HUES64 (cell line): ENCODE measurements around the gene RSBN1L.

ENCODE experiments used
- H3K27ac ChIP-seq: 2 replicates; pipeline ENCODE4 v1.7.0; 2013; ENCODE audit warnings: low read depth, low read length, inconsistent platforms
- H3K27me3 ChIP-seq: 2 replicates; pipeline ENCODE4 v1.6.1; 2013; ENCODE audit warnings: mild to moderate bottlenecking, low read length; ENCODE audit not compliant: insufficient read depth
- H3K36me3 ChIP-seq: 2 replicates; pipeline ENCODE4 v1.6.1; 2013; ENCODE audit warnings: mild to moderate bottlenecking, low read length; ENCODE audit not compliant: insufficient read depth
- H3K4me1 ChIP-seq: 2 replicates; pipeline ENCODE4 v1.6.1; 2013; ENCODE audit warnings: mild to moderate bottlenecking, low read length, moderate library complexity; ENCODE audit not compliant: insufficient read depth
- H3K4me3 ChIP-seq: 2 replicates; pipeline ENCODE4 v1.5.1; 2013; ENCODE audit warnings: mild to moderate bottlenecking, low read length, moderate library complexity
- H3K9ac ChIP-seq: 2 replicates; pipeline ENCODE4 v1.6.1; 2013; ENCODE audit warnings: mild to moderate bottlenecking, low read depth, low read length
- H3K9me3 ChIP-seq: 2 replicates; pipeline ENCODE4 v1.6.1; 2013; ENCODE audit warnings: low read depth, low read length; ENCODE audit not compliant: insufficient read depth
- WGBS: fragments of 150-250, 120-280 bp; methylation state at CpG from one replicate; pipeline ENCODE4 v1.1.7; 2013; ENCODE audit warnings: missing lambda C conversion rate; 5-methylcytosine and 5-hydroxymethylcytosine counted together

RSBN1L gene

DNA sequence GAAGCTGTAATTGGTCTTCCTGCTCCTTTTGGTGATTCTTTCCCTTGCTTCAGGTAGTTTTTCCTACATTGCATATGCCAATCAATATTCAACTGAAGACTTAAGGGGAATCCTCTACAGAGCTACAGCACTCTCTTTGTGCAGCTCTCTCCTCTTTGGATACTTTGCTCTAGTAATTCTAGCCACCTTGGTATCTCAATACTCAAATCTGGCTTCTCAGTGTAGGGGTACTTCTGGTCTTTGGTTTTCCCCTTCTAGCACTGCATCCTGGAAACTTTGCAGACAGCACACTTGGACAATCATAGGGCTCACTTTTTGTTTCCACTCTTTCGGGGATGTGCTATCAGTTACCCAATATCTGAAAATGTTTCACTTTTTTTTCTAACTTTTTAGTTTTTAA is 112.3 kb downstream of the RSBN1L start:
- no peak overlapping the region for H3K27ac ChIP-seq
- H3K4me3 ChIP-seq: no peak overlapping the region
- peaks cover 22% of the 10 kb centered on the region for H3K9me3 ChIP-seq
- no peaks in the 10 kb centered on the region for H3K36me3 ChIP-seq
- H3K4me1 ChIP-seq: no peaks in the 10 kb centered on the region
- no peak overlapping the region for H3K9ac ChIP-seq
- 100% methylated on average over 1 of the region's 1 CpG for WGBS
- H3K27me3 ChIP-seq: no peaks in the 10 kb centered on the region

DNA sequence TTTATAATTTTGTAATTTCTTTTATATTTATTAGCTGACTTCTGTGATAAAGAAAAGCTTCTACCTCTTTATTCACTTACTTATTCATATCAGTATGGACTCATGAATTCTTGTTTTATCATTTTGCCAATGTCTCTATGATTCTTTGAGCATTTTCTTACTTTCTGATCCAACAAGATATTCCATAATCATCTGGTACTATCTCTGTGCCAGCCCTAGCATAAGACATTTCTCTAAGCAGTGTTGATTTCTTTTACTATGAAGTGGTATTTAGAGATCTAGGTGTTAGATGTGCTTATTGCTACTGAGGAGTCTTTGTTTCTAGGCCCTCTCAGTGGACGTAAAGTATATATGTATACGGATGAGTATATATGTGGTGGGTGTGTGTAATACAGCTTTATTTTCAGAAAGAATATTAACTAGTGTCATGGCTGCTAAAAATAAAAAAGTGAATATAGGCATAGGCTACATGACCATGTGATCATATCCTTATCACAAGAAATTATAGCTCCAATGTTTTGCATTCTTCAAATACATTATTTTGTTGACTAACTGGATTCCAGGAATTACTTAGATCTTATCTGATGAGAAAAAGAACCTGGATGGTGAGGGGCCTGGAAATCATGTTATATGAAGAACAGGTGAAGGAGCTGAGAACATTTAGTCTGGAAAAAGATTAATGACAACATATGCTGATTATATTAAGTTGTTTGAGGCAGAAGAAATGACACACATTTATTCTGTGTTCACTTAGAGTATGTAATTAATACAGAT is 115.4 kb downstream of the RSBN1L start:
- peaks cover 6% of the 10 kb centered on the region; the same call in 1 of the 2 replicates for H3K9me3 ChIP-seq
- H3K36me3 ChIP-seq: no peaks in the 10 kb centered on the region
- no peak overlapping the region for H3K27ac ChIP-seq
- H3K27me3 ChIP-seq: no peaks in the 10 kb centered on the region
- no peak overlapping the region for H3K9ac ChIP-seq
- 94% methylated on average over 2 of the region's 2 CpGs for WGBS
- no peaks in the 10 kb centered on the region for H3K4me1 ChIP-seq
- no peak overlapping the region for H3K4me3 ChIP-seq

DNA sequence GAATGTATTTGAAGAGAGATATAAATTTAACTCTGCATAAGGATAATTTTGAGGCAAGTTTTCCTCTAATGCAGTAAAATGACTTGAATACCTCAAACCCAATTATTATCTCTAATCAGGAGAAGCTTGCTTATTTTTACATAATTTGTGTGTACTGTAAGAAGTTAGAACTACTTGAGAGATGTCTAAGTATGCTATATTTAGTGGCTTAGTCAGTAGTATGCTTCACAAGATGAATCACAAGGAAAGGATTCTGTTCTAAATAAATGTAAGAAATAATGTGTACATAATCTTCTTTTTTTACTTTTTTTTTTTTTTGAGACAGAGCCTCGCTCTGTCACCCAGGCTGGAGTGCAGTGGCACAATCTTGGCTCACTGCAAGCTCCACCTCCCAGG is 116.0 kb downstream of the RSBN1L start:
- Histone ChIP-seq H3K27ac (no peak overlapping the region), H3K27me3 (no peaks in the 10 kb centered on the region), H3K9ac (no peak overlapping the region), H3K4me3 (no peak overlapping the region), H3K4me1 (no peaks in the 10 kb centered on the region), H3K9me3 (0 out of 2 replicates have a peak, but pooled peaks cover under 1% of the 10 kb centered on the region), H3K36me3 (peaks cover 2% of the 10 kb centered on the region; the same call in 1 of the 2 replicates)
- no CpG with 5 or more reads among the region's 1 CpG for WGBS

GRCh38 chr7:77813180-77813579 is 116.9 kb downstream of the RSBN1L start:
- Histone ChIP-seq H3K4me3 (no peak overlapping the region), H3K36me3 (peaks cover 2% of the 10 kb centered on the region; the same call in 1 of the 2 replicates), H3K9ac (no peak overlapping the region), H3K27me3 (no peaks in the 10 kb centered on the region), H3K27ac (no peak overlapping the region), H3K9me3 (no peaks in the 10 kb centered on the region), H3K4me1 (no peaks in the 10 kb centered on the region)
- WGBS: 94% methylated on average over 2 of the region's 2 CpGs

GRCh38 chr7:77819021-77819420 is 122.8 kb downstream of the RSBN1L start:
- Histone ChIP-seq H3K27me3 (no peaks in the 10 kb centered on the region), H3K9ac (no peak overlapping the region), H3K9me3 (peaks cover 19% of the 10 kb centered on the region), H3K36me3 (peaks cover 2% of the 10 kb centered on the region; the same call in 1 of the 2 replicates), H3K4me3 (no peak overlapping the region), H3K27ac (no peak overlapping the region), H3K4me1 (no peaks in the 10 kb centered on the region)

DNA sequence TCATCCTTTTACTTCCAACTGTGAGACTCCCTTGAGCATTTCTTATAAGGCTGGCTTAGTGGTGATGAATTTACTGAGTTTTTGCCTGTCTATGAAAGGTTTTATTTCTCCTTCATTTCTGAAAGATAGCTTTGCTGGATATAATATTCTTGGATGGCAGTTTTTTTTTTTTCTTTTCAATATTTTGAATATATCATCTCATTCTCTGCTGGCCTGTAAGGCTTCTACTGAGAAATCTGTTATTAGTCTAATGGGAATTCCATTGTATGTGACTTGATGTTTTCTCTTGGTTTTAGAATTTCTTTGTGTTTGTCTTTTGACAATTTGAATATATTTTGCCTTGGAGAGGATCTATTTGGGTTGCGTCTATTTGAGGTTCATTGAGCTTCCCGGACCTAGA is 124.7 kb downstream of the RSBN1L start:
- no peak overlapping the region for H3K27ac ChIP-seq
- no peaks in the 10 kb centered on the region for H3K4me1 ChIP-seq
- H3K9ac ChIP-seq: no peak overlapping the region
- no peak overlapping the region for H3K4me3 ChIP-seq
- WGBS: 92% methylated on average over 2 of the region's 2 CpGs
- H3K36me3 ChIP-seq: peaks cover 2% of the 10 kb centered on the region; the same call in 1 of the 2 replicates
- H3K9me3 ChIP-seq: peaks cover 19% of the 10 kb centered on the region
- H3K27me3 ChIP-seq: no peaks in the 10 kb centered on the region

GRCh38 chr7:77822269-77822668 is 126.0 kb downstream of the RSBN1L start:
- no peaks in the 10 kb centered on the region for H3K36me3 ChIP-seq
- no peak overlapping the region for H3K27ac ChIP-seq

GRCh38 chr7:77823787-77824186 is 127.5 kb downstream of the RSBN1L start:
- Histone ChIP-seq H3K9me3 (peaks cover 19% of the 10 kb centered on the region), H3K4me1 (no peaks in the 10 kb centered on the region)
- 92% methylated on average over 1 of the region's 2 CpGs for WGBS

More at GRCh38 chr7:77822269-77822668, 126.0 kb downstream of the RSBN1L start:
- Histone ChIP-seq H3K4me3 (no peak overlapping the region), H3K9me3 (peaks cover 19% of the 10 kb centered on the region), H3K9ac (no peak overlapping the region), H3K4me1 (no peaks in the 10 kb centered on the region), H3K27me3 (no peaks in the 10 kb centered on the region)
- WGBS: 0% methylated on average over 1 of the region's 1 CpG

GRCh38 chr7:77824636-77825035 is 128.4 kb downstream of the RSBN1L start:
- 88% methylated on average over 4 of the region's 5 CpGs for WGBS
- H3K4me1 ChIP-seq: no peaks in the 10 kb centered on the region
- peaks cover 14% of the 10 kb centered on the region for H3K9me3 ChIP-seq
- no peaks in the 10 kb centered on the region for H3K27me3 ChIP-seq
- no peaks in the 10 kb centered on the region for H3K36me3 ChIP-seq
- no peak overlapping the region for H3K4me3 ChIP-seq
- no peak overlapping the region for H3K27ac ChIP-seq
- H3K9ac ChIP-seq: no peak overlapping the region

More at GRCh38 chr7:77823787-77824186, 127.5 kb downstream of the RSBN1L start:
- Histone ChIP-seq H3K27ac (no peak overlapping the region), H3K4me3 (no peak overlapping the region), H3K27me3 (no peaks in the 10 kb centered on the region), H3K36me3 (no peaks in the 10 kb centered on the region), H3K9ac (no peak overlapping the region)

- Histone ChIP-seq H3K27me3 (no peaks in the 10 kb centered on the region), H3K9me3 (peaks cover 12% of the 10 kb centered on the region), H3K4me3 (no peak overlapping the region), H3K4me1 (no peaks in the 10 kb centered on the region), H3K36me3 (no peaks in the 10 kb centered on the region), H3K9ac (no peak overlapping the region), H3K27ac (no peak overlapping the region)
- WGBS: 99% methylated on average over 2 of the region's 3 CpGs
These were observed 128.9 kb downstream of the RSBN1L start for GRCh38 chr7:77825131-77825530.

DNA sequence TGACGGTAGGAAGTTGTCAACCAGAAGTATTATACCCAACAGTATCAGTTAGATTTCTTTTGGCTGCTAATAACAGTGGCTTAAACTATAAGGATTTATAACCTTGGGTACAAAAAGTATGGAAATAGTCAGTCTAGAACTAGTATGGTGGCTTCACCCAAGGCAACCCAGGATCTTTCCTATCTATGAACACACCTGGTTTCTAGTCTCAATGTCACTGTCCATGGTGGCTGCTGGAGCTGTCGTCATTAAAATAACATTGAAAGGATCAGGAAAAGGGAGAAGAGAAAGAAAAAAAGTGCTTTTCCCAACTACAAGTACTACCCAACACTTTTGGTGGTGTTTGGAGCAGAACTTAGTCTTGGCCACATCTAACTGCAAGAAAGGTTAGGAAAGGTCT is 130.0 kb downstream of the RSBN1L start:
- Histone ChIP-seq H3K4me1 (peaks cover 4% of the 10 kb centered on the region; the same call in 1 of the 2 replicates), H3K36me3 (no peaks in the 10 kb centered on the region), H3K9me3 (peaks cover 1% of the 10 kb centered on the region; the same call in 1 of the 2 replicates), H3K9ac (no peak overlapping the region), H3K27me3 (no peaks in the 10 kb centered on the region), H3K27ac (no peak overlapping the region), H3K4me3 (no peak overlapping the region)
- WGBS: 100% methylated on average over 1 of the region's 2 CpGs
